ENCODE results near the gene TNIK.

DNA sequence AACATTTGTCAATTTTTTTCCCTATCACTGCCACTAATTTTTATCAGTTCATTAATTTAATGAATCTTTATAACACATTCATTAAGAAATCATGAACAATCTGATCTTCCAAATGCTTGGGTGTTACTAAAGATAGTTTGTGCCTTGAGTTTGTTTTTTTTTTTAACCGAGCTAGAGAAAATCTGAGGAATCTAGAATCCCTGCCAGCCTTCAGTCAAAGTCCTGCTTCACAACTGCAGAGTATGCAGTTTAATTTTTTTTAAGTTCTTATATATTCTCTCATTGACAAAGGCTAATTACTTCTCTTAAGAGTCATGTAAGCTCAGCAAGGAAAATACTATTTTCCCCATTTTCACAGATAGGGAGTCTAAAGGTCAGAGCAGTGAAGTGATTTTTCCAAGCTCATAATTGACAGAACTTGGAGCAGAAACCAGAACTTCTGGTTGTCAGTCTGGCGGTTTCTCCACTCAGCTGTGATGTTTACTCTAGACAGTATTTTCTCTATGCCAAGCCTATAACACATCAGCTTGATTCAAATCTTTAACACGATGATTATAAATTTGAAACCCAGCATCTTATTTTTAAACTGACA lies 55.7 kb downstream of the TNIK start:
- TF ChIP-seq EZH2 (IDR thresholded peaks at IDR 0.05; ENCODE audit: borderline replicate concordance) (no peak), CTCF (IDR thresholded peaks at IDR 0.05; ENCODE audit: poor library complexity) (no peak)

Data from hepatocyte (in vitro differentiated cells).